GM12874 (cell line): ENCODE measurements around the gene MYH7B.

ENCODE experiments used
- CTCF ChIP-seq: IDR thresholded peaks from 2 replicates; pipeline ENCODE4 v1.5.1; 2011; ENCODE audit warnings: low read depth, mild to moderate bottlenecking, control low read depth, low read length, moderate library complexity; ENCODE audit not compliant: insufficient read depth

Gene MYH7B

GRCh38 chr20:34977365-34978091 lies 21.9 kb downstream of the MYH7B start:
- no peak for TF ChIP-seq CTCF

GRCh38 chr20:34978092-34978744 lies 22.6 kb downstream of the MYH7B start:
- TF ChIP-seq CTCF = no peak

DNA sequence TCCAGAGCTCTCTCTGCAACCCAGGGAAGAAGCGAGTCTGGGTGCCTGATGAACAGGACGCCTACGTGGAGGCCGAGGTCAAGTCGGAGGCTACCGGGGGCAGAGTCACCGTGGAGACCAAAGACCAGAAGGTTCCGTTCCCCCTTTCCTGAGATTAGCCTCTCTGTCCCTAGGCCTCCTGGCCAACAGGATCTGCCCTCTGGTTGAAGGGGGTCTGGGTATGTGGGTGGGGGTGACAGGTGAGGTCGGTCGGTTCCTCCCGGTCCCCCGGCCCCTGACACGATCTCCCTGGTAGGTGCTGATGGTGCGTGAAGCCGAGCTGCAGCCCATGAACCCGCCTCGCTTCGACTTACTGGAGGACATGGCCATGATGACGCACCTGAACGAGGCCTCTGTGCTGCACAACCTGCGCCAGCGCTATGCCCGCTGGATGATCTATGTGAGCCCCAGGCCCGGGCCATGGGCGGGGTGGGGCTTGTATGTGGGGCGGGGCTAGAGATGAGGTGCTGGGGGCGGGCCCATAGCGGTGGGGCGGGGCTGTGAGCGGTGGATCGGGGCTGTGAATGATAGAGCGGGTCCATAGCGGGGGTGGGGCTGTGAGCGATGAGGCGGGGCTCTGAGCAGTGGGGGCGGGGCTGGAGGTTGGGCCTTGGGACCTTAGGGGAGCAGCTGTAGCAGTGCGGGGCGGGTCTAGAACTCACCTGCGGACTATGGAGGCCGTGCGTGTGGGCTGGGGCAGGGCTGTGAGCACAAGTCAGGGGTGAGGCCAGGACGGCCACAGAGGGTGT lies 23.9 kb downstream of the MYH7B start:
- TF ChIP-seq CTCF = no peak

DNA sequence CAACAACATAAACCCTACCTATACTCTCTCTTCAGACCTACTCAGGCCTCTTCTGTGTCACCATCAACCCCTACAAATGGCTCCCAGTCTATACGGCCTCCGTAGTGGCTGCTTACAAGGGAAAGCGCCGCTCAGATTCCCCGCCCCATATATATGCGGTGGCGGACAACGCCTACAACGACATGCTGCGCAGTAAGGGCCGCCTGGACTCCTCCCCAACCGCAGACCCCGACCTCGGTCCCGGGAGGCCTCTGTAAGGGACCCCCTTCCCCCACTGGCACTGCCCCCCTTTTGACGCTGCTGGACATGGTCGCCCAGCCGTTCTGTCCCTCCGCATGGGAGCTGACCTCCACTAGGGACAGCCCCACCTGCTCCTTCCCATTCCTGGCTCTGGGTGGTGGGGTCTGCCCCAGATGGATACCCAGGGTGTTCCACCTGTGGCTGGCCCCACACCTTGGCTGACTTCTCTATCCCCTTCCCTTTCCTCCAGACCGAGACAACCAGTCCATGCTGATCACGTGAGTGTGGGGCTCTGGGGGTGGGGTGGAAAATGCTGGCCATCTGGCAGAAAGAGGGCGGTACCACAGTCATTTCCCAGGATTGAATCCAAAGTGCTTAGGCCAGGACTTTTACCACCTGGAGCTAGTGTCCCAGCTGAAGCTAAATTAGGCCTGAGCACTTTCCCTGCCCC lies 25.0 kb downstream of the MYH7B start:
- no peak for TF ChIP-seq CTCF

- no peak for TF ChIP-seq CTCF
Measured at GRCh38 chr20:34982270-34983088, 26.8 kb downstream of the MYH7B start.

GRCh38 chr20:34983089-34983820 lies 27.6 kb downstream of the MYH7B start:
- TF ChIP-seq CTCF = no peak
